ENCODE results near the gene CKS1B. TPM values are rescaled to one million over a fixed set of nuclear protein-coding genes. Genes with fewer than 3 reads are reported as not detected.

The CKS1B gene
- total RNA-seq, 2 experiments from 2014 or later, result 1.4 to 3.9 TPM

- no peaks in the 10 kb centered on the region for H3K9me3 ChIP-seq (ENCODE audit: control insufficient read depth in 1 of 2, insufficient read depth in 1 of 2, low read length in 2 of 2)
- CTCF ChIA-PET, result no interaction called here
- ATAC-seq (ENCODE audit: poor library complexity), result no peak
These were observed 49.8 kb downstream of the CKS1B start for GRCh38 chr1:155024315-155024714.

GRCh38 chr1:155026154-155026553 is 51.7 kb downstream of the CKS1B start:
- Histone ChIP-seq H3K4me3 (ENCODE audit: low read length) (no peak overlapping the region), H3K27me3 (ENCODE audit: control insufficient read depth in 1 of 2, insufficient read depth in 2 of 2, low read length in 2 of 2) (no peaks in the 10 kb centered on the region), H3K4me1 (ENCODE audit: insufficient read depth, low read length) (peaks cover 6% of the 10 kb centered on the region), H3K27ac (ENCODE audit: low read depth in 1 of 2, low read length in 2 of 2) (no peak overlapping the region), H3K36me3 (ENCODE audit: insufficient read depth, low read length) (no peaks in the 10 kb centered on the region), H3K9me3 (ENCODE audit: control insufficient read depth in 1 of 2, insufficient read depth in 1 of 2, low read length in 2 of 2) (no peaks in the 10 kb centered on the region)
- H3K9me3 Mint-ChIP-seq, result no peaks in the 10 kb centered on the region
- no peak overlapping the region for H3K27ac Mint-ChIP-seq
- ChIA-PET POLR2A (no interaction called here), CTCF (no interaction called here)
- no peak for TF ChIP-seq CTCF (IDR thresholded peaks at IDR 0.05)
- H3K4me1 Mint-ChIP-seq (ENCODE audit: low read depth), result peaks cover 14% of the 10 kb centered on the region
- no peak for ATAC-seq (ENCODE audit: poor library complexity)
- no peak overlapping the region for H3K4me3 Mint-ChIP-seq
- no peak for DNase-seq
- intact Hi-C loops (cut with DNase I, micrococcal nuclease), result loop anchor here in 1 of 2 experiments (10.0 kb wide), 1 partner anchor 361 kb away; no protein-coding TSS in a partner anchor
- H3K27me3 Mint-ChIP-seq, result no peaks in the 10 kb centered on the region
- no peaks in the 10 kb centered on the region for H3K36me3 Mint-ChIP-seq (ENCODE audit: low read depth)

More at GRCh38 chr1:155024315-155024714, 49.8 kb downstream of the CKS1B start:
- intact Hi-C loops (cut with DNase I, micrococcal nuclease), result loop anchor here in 1 of 2 experiments (10.0 kb wide), 1 partner anchor 360 kb away; no protein-coding TSS in a partner anchor
- Histone ChIP-seq H3K27ac (ENCODE audit: low read depth in 1 of 2, low read length in 2 of 2) (no peak overlapping the region), H3K36me3 (ENCODE audit: insufficient read depth, low read length) (no peaks in the 10 kb centered on the region), H3K4me1 (ENCODE audit: insufficient read depth, low read length) (peaks cover 13% of the 10 kb centered on the region), H3K27me3 (ENCODE audit: control insufficient read depth in 1 of 2, insufficient read depth in 2 of 2, low read length in 2 of 2) (no peaks in the 10 kb centered on the region), H3K4me3 (ENCODE audit: low read length) (no peak overlapping the region)
- TF ChIP-seq CTCF (IDR thresholded peaks at IDR 0.05), result no peak
- Mint-ChIP-seq H3K4me1 (ENCODE audit: low read depth) (peaks cover 23% of the 10 kb centered on the region), H3K36me3 (ENCODE audit: low read depth) (no peaks in the 10 kb centered on the region), H3K27ac (no peak overlapping the region), H3K4me3 (no peak overlapping the region), H3K9me3 (no peaks in the 10 kb centered on the region), H3K27me3 (no peaks in the 10 kb centered on the region)
- no peak for DNase-seq
- POLR2A ChIA-PET, result no interaction called here

- Mint-ChIP-seq H3K9me3 (no peaks in the 10 kb centered on the region), H3K27me3 (no peaks in the 10 kb centered on the region), H3K36me3 (ENCODE audit: low read depth) (no peaks in the 10 kb centered on the region), H3K27ac (no peak overlapping the region), H3K4me3 (no peak overlapping the region), H3K4me1 (ENCODE audit: low read depth) (peaks cover 9% of the 10 kb centered on the region)
- no peaks in the 10 kb centered on the region for H3K27me3 ChIP-seq (ENCODE audit: control insufficient read depth in 1 of 2, insufficient read depth in 2 of 2, low read length in 2 of 2)
- peaks cover 6% of the 10 kb centered on the region for H3K4me1 ChIP-seq (ENCODE audit: insufficient read depth, low read length)
- H3K27ac ChIP-seq (ENCODE audit: low read depth in 1 of 2, low read length in 2 of 2), result no peak overlapping the region
- intact Hi-C loops (cut with DNase I, micrococcal nuclease), result loop anchor here in 1 of 2 experiments (10.0 kb wide), 1 partner anchor 362 kb away; no protein-coding TSS in a partner anchor
- TF ChIP-seq CTCF (IDR thresholded peaks at IDR 0.05), result no peak
- no peaks in the 10 kb centered on the region for H3K9me3 ChIP-seq (ENCODE audit: control insufficient read depth in 1 of 2, insufficient read depth in 1 of 2, low read length in 2 of 2)
- H3K36me3 ChIP-seq (ENCODE audit: insufficient read depth, low read length), result no peaks in the 10 kb centered on the region
- DNase-seq (no peak), ATAC-seq (ENCODE audit: poor library complexity) (no peak)
- CTCF ChIA-PET, result no interaction called here
- H3K4me3 ChIP-seq (ENCODE audit: low read length), result no peak overlapping the region
- POLR2A ChIA-PET, result no interaction called here
These were observed 52.1 kb downstream of the CKS1B start for GRCh38 chr1:155026588-155026987.

Small RNA genes within 50 kb of the gene (microRNA-seq; reads per million reads assigned to microRNA genes)
- not detected for gene MIR4258 (ENCODE audit: borderline microRNAs expressed, borderline replicate concordance)

Other genes starting within 250 kb of the CKS1B start
- gene KCNN3, start 104.4 kb upstream of the CKS1B start, total RNA-seq, result not detected
- gene PMVK, start 38.0 kb upstream of the CKS1B start, total RNA-seq, result 1 to 10 TPM; 6.6 to 7.4 TPM
- 100 to 1,000 TPM; 434 to 440 TPM for gene PBXIP1, start 18.6 kb upstream of the CKS1B start, total RNA-seq
- gene PYGO2, start 12.9 kb upstream of the CKS1B start, total RNA-seq, result 10 to 100 TPM; 30.3 to 32.8 TPM
- gene SHC1, start 3.9 kb upstream of the CKS1B start, total RNA-seq, result 10 to 100 TPM; 59.9 to 60.0 TPM
- gene FLAD1, start 8.7 kb downstream of the CKS1B start, total RNA-seq, result 10 to 100 TPM; 16.7 to 19.4 TPM
- not detected for gene LENEP, start 18.9 kb downstream of the CKS1B start, total RNA-seq
- 10 to 100 TPM; 22.8 to 25.1 TPM for gene ZBTB7B, start 28.1 kb downstream of the CKS1B start, total RNA-seq
- gene DCST2, start 59.1 kb downstream of the CKS1B start, total RNA-seq, result 1 to 10 TPM; 1.4 to 2.2 TPM
- gene DCST1, start 59.1 kb downstream of the CKS1B start, total RNA-seq, result under 1 TPM; 0.33 to 0.39 TPM
- gene ADAM15, start 76.6 kb downstream of the CKS1B start, total RNA-seq, result 10 to 100 TPM; 17.2 to 20.1 TPM
- gene EFNA4, start 89.1 kb downstream of the CKS1B start, total RNA-seq, result 1 to 10 TPM; 2.4 to 3.3 TPM
- gene EFNA3, start 104.2 kb downstream of the CKS1B start, total RNA-seq, result under 1 TPM; 0.22 to 0.47 TPM
- gene EFNA1, start 153.2 kb downstream of the CKS1B start, total RNA-seq, result 1 to 10 TPM; 4.2 to 5.9 TPM
- 10 to 100 TPM; 10.2 to 12.5 TPM for gene SLC50A1, start 161.2 kb downstream of the CKS1B start, total RNA-seq
- 10 to 100 TPM; 17.6 to 20.5 TPM for gene DPM3, start 165.8 kb downstream of the CKS1B start, total RNA-seq
- gene KRTCAP2, start 198.6 kb downstream of the CKS1B start, total RNA-seq, result 10 to 100 TPM; 77.8 TPM
- gene TRIM46, start 199.2 kb downstream of the CKS1B start, total RNA-seq, result 1 to 10 TPM; 2.9 to 3.0 TPM
- gene THBS3, start 233.2 kb downstream of the CKS1B start, total RNA-seq, result 10 to 100 TPM; 25.5 to 26.1 TPM
- 10 to 100 TPM; 19.9 to 20.7 TPM for gene MTX1, start 234.0 kb downstream of the CKS1B start, total RNA-seq

All from CD4-positive, alpha-beta T cell (primary cell).